Posterior vena cava (tissue), 2 donors: ENCODE measurements around the gene CCNK. TPM values are rescaled to one million over a fixed set of nuclear protein-coding genes. Genes with fewer than 3 reads are reported as not detected.

Experiments
- DNase-seq: peaks from one replicate; pipeline ENCODE4 v3.0.0-alpha.2; 2020; ENCODE audit warnings: low spot score
- intact Hi-C, 2 donors: fragments of 100-400 bp; cut with DNase I; formaldehyde crosslinking; loops; one replicate each; pipeline versions ENCODE4 v1.14.1 to v1.14.2; 2022 to 2023
- total RNA-seq, 2 donors: library from RNA; stranded (reverse); fragmentation: NEBNext Ultra II Directional; extraction: Animal tissue kit (Norgen Biotek cat#: 25700); gene quantifications; one replicate each; pipeline ENCODE4 v1.2.1, GENCODE V29; 2021
- donor health status: DM: yes; HTN: yes; CAD: no.
- donor health status: DM: yes; HTN: yes; CAD: no.

Gene CCNK
- total RNA-seq, 2 donors from 2014 or later: 34.3 to 35.3 TPM

- intact Hi-C loops: loop anchor here (5.0 to 10.0 kb wide), 2 partner anchors 50 to 102 kb away; no protein-coding TSS in a partner anchor
Measured at GRCh38 chr14:99524804-99525698, 43.8 kb downstream of the CCNK start.

GRCh38 chr14:99525699-99526080 is 44.5 kb downstream of the CCNK start:
- intact Hi-C loops: loop anchor here in 1 of 2 donors (10.0 kb wide), 1 partner anchor 49 kb away; no protein-coding TSS in a partner anchor
- DNase-seq: no peak

More at GRCh38 chr14:99524804-99525698, 43.8 kb downstream of the CCNK start:
- no peak for DNase-seq

GRCh38 chr14:99527026-99527425 is 45.8 kb downstream of the CCNK start:
- no peak for DNase-seq
- intact Hi-C loops: loop anchor here in 1 of 2 donors (10.0 kb wide), 1 partner anchor 48 kb away; no protein-coding TSS in a partner anchor

- DNase-seq: no peak
- intact Hi-C loops: loop anchor here in 1 of 2 donors (10.0 kb wide), 1 partner anchor 47 kb away; no protein-coding TSS in a partner anchor
Measured at GRCh38 chr14:99527427-99528076, 46.3 kb downstream of the CCNK start.

GRCh38 chr14:99529899-99530298 is 48.7 kb downstream of the CCNK start:
- no peak for DNase-seq

GRCh38 chr14:99530407-99531155 is 49.4 kb downstream of the CCNK start:
- intact Hi-C loops: no loop called here

More at GRCh38 chr14:99529899-99530298, 48.7 kb downstream of the CCNK start:
- intact Hi-C loops: loop anchor here in 1 of 2 donors (10.0 kb wide), 1 partner anchor 45 kb away; no protein-coding TSS in a partner anchor

GRCh38 chr14:99531251-99532096 is 50.3 kb downstream of the CCNK start:
- DNase-seq: no peak
- intact Hi-C loops: no loop called here

More at GRCh38 chr14:99530407-99531155, 49.4 kb downstream of the CCNK start:
- DNase-seq: no peak

- DNase-seq: no peak
- intact Hi-C loops: no loop called here
Measured at GRCh38 chr14:99532310-99532709, 51.1 kb downstream of the CCNK start.

GRCh38 chr14:99534333-99534732 is 53.1 kb downstream of the CCNK start:
- DNase-seq: no peak
- intact Hi-C loops: no loop called here

- DNase-seq: no peak
- intact Hi-C loops: no loop called here
Measured at GRCh38 chr14:99534863-99535262, 53.7 kb downstream of the CCNK start.

- intact Hi-C loops: no loop called here
- no peak for DNase-seq
Measured at GRCh38 chr14:99535448-99535847, 54.2 kb downstream of the CCNK start.

GRCh38 chr14:99535908-99536778 is 54.9 kb downstream of the CCNK start:
- no peak for DNase-seq
- intact Hi-C loops: no loop called here

GRCh38 chr14:99537399-99537798 is 56.2 kb downstream of the CCNK start:
- intact Hi-C loops: no loop called here
- DNase-seq: no peak

GRCh38 chr14:99538275-99538674 is 57.1 kb downstream of the CCNK start:
- no peak for DNase-seq
- intact Hi-C loops: no loop called here

GRCh38 chr14:99538733-99539132 is 57.5 kb downstream of the CCNK start:
- no peak for DNase-seq
- intact Hi-C loops: no loop called here

GRCh38 chr14:99539491-99539890 is 58.3 kb downstream of the CCNK start:
- DNase-seq: no peak
- intact Hi-C loops: no loop called here

- intact Hi-C loops: no loop called here
Measured at GRCh38 chr14:99540196-99541032, 59.2 kb downstream of the CCNK start.

More at GRCh38 chr14:99540196-99541032, 59.2 kb downstream of the CCNK start:
- DNase-seq: no peak
